ENCODE measurements around the gene VAMP1.
"Not testable (repeated sequence)": the region's sequence is repeated elsewhere in the genome, so short reads cannot be mapped to it uniquely, and the experiment has no call there.

The VAMP1 gene

GRCh38 chr12:6451348-6452244 lies 18.9 kb downstream of the VAMP1 start, which contains the start of gene TAPBPL:
TSS of gene TAPBPL (plus strand) at chr12:6452042. CDS start at chr12:6452249, 207 bp downstream.
- peak; percentile 84 for DNase-seq (ENCODE audit: low spot score)

GRCh38 chr12:6450869-6451347 lies 19.6 kb downstream of the VAMP1 start:
- DNase-seq (ENCODE audit: low spot score): no peak

GRCh38 chr12:6450091-6450868 lies 20.2 kb downstream of the VAMP1 start:
- no peak for DNase-seq (ENCODE audit: low spot score)

GRCh38 chr12:6444704-6445688 lies 25.5 kb downstream of the VAMP1 start, which contains the start of gene CD27:
TSS of gene CD27 (plus strand) at chr12:6444955. CDS start at chr12:6445096, 141 bp downstream.
- peak; percentile 47 for DNase-seq (ENCODE audit: low spot score)

GRCh38 chr12:6444031-6444430 lies 26.4 kb downstream of the VAMP1 start:
- DNase-seq (ENCODE audit: low spot score): no peak

GRCh38 chr12:6443361-6443983 lies 27.0 kb downstream of the VAMP1 start:
- DNase-seq (ENCODE audit: low spot score): no peak

- DNase-seq (ENCODE audit: low spot score): no peak
These were observed 27.6 kb downstream of the VAMP1 start for GRCh38 chr12:6442836-6443235.

- DNase-seq (ENCODE audit: low spot score): no peak
These were observed 30.1 kb downstream of the VAMP1 start for GRCh38 chr12:6440391-6440790.

GRCh38 chr12:6438345-6438744 lies 32.1 kb downstream of the VAMP1 start:
- DNase-seq (ENCODE audit: low spot score): no peak

- DNase-seq (ENCODE audit: low spot score): no peak
These were observed 32.9 kb downstream of the VAMP1 start for GRCh38 chr12:6437586-6437985.

- DNase-seq (ENCODE audit: low spot score): no peak
These were observed 34.3 kb downstream of the VAMP1 start for GRCh38 chr12:6435961-6436715.

- DNase-seq (ENCODE audit: low spot score): peak; percentile 34
These were observed 36.0 kb downstream of the VAMP1 start for GRCh38 chr12:6434205-6435140.

- no peak for DNase-seq (ENCODE audit: low spot score)
These were observed 37.5 kb downstream of the VAMP1 start for GRCh38 chr12:6432991-6433390.

GRCh38 chr12:6430124-6430989 lies 40.1 kb downstream of the VAMP1 start:
- peak; percentile 38 for DNase-seq (ENCODE audit: low spot score)

- no peak for DNase-seq (ENCODE audit: low spot score)
These were observed 42.2 kb downstream of the VAMP1 start for GRCh38 chr12:6428326-6428725.

GRCh38 chr12:6427796-6428195 lies 42.7 kb downstream of the VAMP1 start:
- DNase-seq (ENCODE audit: low spot score): not testable (repeated sequence)

GRCh38 chr12:6426882-6427671 lies 43.4 kb downstream of the VAMP1 start:
- DNase-seq (ENCODE audit: low spot score): peak; percentile 91

Data from CD4-positive, alpha-beta T cell treated with Interleukin-2 at 100 ng/mL for 4 hours (primary cell).